Middle frontal gyrus (tissue), 1 donor: ENCODE measurements around the gene XPA.
"Not testable (repeated sequence)": the region's sequence is repeated elsewhere in the genome, so short reads cannot be mapped to it uniquely, and the experiment has no call there.

Source experiments
- DNase-seq: peaks from one replicate; pipeline ENCODE4 v3.0.0-alpha.2; 2015; ENCODE audit warnings: low spot score; ENCODE audit errors: extremely low spot score

The XPA gene

GRCh38 chr9:97696803-97697601 lies at the start of gene XPA:
Gene XPA, minus strand, starts transcription at chr9:97697340. Its CDS starts 48 bp downstream, at chr9:97697292.
- DNase-seq: peak; percentile 96

GRCh38 chr9:97744710-97745708 lies 47.9 kb upstream of the XPA start:
- no peak for DNase-seq

GRCh38 chr9:97744025-97744424 lies 46.9 kb upstream of the XPA start:
- not testable (repeated sequence) for DNase-seq

- DNase-seq: no peak
Observed at GRCh38 chr9:97742545-97742944, 45.4 kb upstream of the XPA start.

GRCh38 chr9:97741947-97742346 lies 44.8 kb upstream of the XPA start:
- no peak for DNase-seq

DNA sequence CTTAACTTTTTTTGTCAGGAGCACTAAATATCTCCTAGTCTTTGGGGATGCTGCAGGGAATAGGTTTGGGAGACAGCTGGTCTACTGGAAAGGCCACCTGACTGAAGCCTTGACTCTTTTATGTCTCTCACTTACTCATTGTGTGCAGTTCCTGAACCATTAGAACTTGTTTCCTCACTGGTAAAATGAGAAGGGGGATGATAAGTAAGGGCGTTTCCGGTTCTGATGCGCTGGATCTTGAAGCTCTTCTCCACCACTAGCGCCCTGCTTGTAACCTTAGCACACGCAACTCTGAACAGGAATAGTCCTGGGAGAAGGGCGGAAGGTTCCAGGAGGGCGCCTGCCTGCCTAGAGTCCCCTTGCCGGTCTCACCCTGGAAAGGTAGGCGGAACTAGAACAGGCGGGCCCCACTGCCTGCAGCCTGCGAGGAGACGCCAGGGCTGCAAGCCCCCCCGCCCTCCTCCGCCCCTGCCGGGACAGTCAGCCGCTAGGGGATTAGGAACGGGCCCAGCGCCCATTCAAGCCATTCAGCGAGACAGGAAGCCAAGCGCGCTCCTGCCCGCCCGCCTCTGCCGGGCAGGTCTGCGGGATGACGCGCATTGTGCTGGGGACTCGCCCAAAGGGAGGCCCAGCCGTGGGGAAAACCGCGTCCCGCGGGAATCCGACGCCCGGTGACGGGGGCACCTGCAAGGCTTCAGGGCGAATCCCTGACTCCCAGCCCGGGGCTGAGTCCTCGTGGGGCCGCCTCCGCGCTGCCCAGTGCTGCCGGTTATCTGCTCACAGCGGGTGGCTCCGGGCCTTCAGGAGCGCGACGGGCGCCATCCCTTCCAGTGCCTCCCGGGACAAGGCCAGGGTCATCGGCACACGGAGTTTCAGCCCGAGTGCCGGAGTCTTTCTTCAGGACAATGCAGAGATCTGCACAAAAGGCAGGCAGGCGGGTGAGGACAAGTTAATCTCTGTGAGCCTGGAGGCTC lies 44.0 kb upstream of the XPA start:
- DNase-seq: no peak

DNA sequence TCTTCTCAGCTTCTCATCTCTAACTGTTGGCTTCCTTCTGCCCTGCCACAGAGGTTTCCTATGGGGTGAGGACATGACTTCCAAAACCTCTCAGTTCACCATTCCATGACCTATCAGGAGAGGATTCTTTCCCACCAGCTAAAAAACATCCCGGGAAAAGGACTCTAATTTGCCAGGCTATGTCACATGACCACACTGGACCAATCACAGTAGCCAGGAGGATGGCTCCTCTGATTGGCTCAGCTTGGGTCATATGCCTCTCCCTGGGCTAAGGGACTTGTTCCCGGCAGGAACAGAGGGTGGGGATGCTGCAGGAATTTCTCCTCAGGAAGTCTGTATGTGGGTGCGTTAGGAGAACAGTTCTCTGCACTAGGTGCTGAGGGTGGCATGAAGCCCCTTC lies 40.3 kb upstream of the XPA start:
- DNase-seq: no peak

DNA sequence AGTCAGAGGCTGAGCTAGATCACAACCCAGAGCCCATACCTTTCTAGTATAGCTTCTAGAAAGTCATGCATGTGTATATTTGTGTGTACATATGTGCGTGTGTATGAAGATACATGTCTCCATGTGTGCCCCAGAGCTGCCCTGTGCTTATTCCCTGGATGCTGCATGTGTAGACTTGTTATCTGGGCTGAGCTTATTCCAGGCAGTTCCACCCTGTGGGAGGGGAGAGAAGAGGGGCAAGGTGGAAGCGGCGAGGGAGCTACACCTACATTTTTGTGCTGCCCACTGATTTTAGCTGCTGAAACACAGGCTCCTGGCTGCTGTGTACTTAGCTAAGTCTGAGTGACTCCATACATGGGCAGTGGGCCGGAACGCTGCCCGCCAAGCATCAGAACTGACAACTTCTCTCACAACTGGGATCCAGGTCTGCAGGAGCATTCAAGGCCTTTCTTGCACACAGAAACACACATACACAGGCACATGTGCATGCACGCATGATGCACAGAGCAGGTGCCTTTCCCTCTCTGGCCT lies 38.0 kb upstream of the XPA start:
- DNase-seq: no peak

- no peak for DNase-seq
Observed at GRCh38 chr9:97726716-97727115, 29.6 kb upstream of the XPA start.

- DNase-seq: no peak
Observed at GRCh38 chr9:97723819-97724218, 26.7 kb upstream of the XPA start.

DNA sequence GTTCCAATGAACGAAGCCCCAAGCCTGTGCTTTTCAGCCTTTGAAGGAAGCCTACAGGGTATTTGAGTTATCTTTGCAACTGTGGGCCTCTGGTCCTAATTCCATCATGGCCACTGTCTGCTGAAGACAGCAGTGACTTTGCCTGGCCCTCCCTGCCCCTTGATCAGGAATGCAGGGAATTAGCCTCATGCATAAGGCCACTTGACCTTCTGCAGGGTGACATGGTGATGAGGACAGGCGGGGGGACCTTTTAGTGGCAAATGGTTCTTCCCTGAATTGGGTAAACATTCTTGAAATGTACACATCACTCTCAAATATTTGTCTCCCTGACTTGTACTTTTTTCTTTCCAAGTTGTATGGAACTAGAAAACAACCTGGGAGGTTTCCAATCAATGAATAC lies 25.2 kb upstream of the XPA start:
- DNase-seq: no peak

DNA sequence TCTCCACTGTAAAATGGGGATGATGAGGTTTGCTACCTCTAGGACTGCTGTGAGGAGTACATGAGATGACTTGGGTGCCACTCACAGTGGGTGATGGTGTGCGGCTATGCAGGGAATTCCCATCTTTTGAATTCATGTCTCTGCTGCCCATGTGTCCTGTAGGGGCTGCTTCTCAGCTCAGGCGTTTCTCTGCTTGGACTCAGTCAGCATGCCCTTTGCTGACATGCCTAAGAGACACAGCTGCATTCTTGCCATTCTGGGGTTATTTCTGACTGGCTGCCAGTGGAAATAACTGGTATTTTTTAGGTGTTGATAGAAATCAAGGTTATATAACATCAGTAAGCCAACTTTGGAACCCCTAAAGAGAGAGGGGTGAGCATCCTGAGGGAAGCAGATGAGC lies 24.3 kb upstream of the XPA start:
- DNase-seq: no peak

- DNase-seq: no peak
Observed at GRCh38 chr9:97717866-97718265, 20.7 kb upstream of the XPA start.

- no peak for DNase-seq
Observed at GRCh38 chr9:97714435-97714834, 17.3 kb upstream of the XPA start.

GRCh38 chr9:97711223-97711626 lies 14.1 kb upstream of the XPA start:
- DNase-seq: no peak

DNA sequence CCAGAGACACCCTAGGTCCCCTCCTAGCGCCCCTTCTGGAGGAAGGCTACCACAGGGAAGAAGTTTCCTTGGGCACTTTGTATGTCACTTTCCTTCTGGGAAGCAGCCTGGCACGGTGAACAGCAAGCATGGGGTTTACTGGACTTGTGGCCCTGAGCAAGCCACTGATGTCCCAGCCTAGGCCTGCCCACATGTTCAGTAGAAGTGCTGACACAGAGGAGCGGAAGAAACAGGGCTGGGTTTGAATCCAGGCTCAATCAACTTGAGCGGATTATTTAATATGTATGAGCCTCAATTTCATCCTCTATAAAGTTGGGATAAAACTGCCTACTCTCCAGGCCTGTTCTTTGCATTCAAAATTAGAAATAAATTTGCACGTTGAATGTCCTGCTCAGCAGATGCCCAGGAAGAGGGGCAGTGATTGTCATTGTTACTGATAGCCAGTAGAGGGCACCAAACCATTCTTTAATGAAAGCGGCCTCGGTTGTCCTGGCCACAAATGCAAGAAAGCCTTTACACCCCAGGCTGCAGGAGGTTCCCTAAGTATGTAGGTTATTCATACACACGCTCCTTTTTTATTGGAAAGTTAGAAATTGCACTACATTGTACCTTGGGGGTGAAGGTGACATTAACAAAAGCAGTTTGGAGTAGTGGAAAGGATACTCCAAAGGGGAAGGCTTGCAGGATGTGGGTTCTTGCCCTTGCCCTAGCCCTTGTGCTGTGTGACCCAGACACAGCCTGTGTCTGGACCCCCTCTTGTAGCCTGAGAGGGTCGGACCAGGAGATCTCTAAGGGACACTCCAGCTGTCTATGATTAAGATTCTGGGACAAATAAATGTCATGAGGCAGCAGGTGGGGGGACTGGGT lies 13.4 kb upstream of the XPA start:
- peak; percentile 39 for DNase-seq

GRCh38 chr9:97706246-97706645 lies 9.1 kb upstream of the XPA start:
- DNase-seq: no peak

DNA sequence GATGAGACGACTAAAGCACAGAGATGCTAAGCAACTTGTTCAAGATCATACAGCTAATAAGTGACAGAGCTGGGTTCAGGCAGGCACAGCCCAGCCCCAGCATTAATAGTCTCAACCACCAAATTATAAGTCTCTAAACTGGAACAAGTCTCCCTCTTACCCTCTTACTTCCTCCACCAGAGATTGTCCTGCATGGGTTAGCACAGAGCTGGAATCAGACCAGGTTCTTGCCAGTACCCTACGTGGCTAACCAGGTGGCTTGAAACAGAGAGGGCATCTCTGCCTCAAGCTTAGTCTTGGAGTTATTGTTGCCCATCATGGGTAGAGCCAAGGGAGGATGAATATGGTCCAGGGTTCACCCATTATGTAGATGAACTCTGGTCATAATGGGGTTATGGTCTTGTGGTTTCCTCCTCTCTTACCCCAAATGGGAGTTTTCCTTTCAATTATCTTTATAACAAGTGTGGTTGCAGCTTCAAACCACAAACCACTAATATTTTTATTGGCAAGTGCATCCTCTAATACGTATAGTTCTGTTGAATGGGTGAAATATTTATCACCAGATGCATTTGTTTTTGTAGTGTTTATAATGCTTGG lies 8.3 kb upstream of the XPA start:
- DNase-seq: no peak

DNA sequence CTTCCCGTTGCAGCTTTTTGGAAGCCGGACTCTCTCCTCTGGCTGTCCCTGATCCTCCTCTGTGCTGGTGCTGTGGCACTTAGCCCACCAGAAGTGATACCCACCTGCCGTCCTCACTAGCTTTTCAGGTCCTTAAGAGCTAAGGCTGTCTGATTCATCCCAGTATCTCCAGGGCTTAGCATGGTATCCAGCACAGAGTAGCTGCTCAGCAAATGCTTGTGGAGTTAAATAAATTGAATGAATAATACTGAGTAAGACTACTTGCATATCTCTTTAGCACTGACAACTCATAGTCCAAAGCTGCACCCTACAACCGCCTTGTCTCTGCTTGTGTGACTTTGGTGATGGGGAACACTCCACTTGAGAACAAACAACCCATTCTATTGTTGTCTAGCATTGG lies 7.7 kb upstream of the XPA start:
- DNase-seq: no peak

GRCh38 chr9:97704345-97704677 lies 7.2 kb upstream of the XPA start:
- no peak for DNase-seq
